RPMI8226 (cell line): ENCODE measurements around the gene PPP2R5E.

Source experiments
- DNase-seq: peaks from one replicate; pipeline ENCODE4 v3.0.0-alpha.2; 2015

The PPP2R5E gene

GRCh38 chr14:63362389-63362819 lies 180.8 kb downstream of the PPP2R5E start:
- DNase-seq, result no peak

GRCh38 chr14:63361790-63362189 lies 181.4 kb downstream of the PPP2R5E start:
- DNase-seq, result no peak

GRCh38 chr14:63357841-63358240 lies 185.3 kb downstream of the PPP2R5E start:
- DNase-seq, result no peak

GRCh38 chr14:63345826-63346225 lies 197.4 kb downstream of the PPP2R5E start:
- DNase-seq, result no peak

DNA sequence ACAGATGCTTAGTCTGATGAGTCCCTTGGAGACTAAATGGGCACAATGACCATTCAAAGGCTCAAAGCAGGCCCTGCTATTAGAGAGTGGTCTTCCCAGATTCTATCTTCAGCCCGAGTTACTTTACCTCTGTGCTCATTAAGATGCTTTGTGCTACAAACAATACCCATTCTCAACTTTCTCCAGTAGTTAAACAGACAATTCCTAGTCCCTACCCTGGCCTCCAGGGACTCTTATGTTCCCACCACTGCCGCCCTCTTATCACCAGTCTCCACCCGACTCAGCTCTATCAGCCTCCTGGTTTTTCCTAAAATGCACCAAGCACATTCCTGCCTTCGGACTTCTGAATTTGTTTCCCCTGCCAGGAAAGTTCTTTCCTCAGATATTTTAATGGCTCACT lies 198.8 kb downstream of the PPP2R5E start:
- DNase-seq, result no peak

DNA sequence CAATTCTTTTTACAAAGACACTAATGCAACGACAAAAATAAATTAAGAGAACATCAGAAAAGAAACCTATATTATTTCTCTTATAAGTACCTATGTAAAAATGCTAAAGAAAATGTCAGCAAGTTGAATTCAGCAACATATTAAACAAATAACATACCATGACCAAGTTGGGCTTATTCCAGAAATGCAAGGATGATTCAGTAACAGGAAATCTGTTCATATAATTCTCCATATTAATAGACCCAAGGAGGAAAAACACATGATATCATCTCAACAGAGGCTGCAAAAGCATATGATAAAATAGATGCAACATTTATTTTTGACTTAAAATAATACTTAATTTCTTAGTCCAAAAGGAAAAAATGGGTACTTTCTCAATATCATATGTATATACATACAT lies 199.3 kb downstream of the PPP2R5E start:
- DNase-seq, result no peak

GRCh38 chr14:63342371-63342770 lies 200.8 kb downstream of the PPP2R5E start:
- no peak for DNase-seq

DNA sequence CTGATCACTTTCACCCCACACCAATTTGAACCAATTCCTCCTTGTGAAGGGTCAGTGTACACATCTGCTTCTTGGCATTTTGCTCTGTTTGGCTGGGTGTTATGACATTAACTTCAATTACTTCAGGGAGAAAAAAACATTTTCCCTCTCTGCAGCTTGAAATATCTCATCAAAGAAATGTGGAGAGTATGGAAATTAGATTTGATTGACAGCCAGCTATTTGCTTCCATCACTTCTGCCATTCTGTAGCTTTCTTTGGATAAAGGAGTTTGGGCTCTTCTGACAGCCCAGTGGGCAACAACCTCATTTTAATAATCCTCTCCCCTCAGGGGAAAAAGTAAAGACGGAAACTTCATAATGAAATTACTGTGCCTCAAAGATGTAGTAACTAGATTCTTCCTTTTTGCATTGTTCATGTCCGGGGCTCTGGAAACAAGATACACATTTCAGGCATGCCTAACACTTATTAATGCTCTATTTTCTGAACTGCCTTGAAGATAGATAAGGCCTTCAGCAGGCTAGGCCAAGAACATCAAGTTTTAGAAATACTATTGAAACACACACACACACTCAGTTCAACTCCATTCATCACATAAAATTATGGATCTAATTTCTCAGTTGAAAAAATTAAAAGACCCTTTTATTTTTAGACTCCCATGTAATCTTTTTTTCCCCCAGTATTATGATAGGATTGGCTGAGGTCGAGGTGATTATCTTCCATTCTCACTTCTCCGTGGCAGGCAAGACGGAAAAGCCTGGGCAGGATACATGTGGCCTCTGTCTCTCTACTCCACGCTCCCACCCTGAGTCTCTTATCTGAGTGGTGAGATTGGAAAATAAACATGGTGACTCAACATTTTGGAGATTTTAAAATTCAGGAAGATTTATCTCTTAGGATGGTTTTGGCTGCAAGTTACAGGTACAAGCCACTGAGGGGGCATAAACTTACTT lies 214.1 kb downstream of the PPP2R5E start:
- DNase-seq, result no peak

DNA sequence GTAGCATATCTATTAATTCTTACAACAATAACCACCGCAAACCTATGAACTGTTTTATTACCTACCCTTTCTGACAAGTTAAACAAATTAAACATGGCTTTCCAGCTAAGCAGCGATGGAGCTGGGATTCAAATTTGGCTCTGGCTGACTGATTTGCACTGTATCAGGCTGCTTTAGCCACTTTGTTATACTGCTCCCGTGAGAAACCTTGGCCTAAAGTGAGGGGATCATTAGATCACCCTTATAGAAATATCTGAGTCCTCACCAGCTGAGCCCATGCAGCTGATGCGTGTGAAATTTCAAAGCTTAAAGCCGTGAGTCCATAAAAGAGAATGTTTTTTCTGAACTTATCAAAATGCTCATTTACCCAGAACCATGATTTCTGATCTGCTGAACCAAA lies 216.3 kb downstream of the PPP2R5E start:
- DNase-seq, result no peak

GRCh38 chr14:63322897-63323573 lies 220.1 kb downstream of the PPP2R5E start:
- no peak for DNase-seq

GRCh38 chr14:63322472-63322871 lies 220.7 kb downstream of the PPP2R5E start:
- DNase-seq, result no peak
